ENCODE results near the gene FLRT2.

FLRT2 gene

GRCh38 chr14:85564841-85565527, 35.0 kb downstream of the FLRT2 start:
- no peak for DNase-seq (ENCODE audit: low spot score)

- DNase-seq (ENCODE audit: low spot score) = no peak
Measured at GRCh38 chr14:85565862-85566296, 35.9 kb downstream of the FLRT2 start.

GRCh38 chr14:85566603-85567002, 36.7 kb downstream of the FLRT2 start:
- no peak for DNase-seq (ENCODE audit: low spot score)

GRCh38 chr14:85572011-85572410, 42.1 kb downstream of the FLRT2 start:
- DNase-seq (ENCODE audit: low spot score) = no peak

GRCh38 chr14:85572845-85573244, 42.9 kb downstream of the FLRT2 start:
- DNase-seq (ENCODE audit: low spot score) = no peak

- DNase-seq (ENCODE audit: low spot score) = no peak
Measured at GRCh38 chr14:85573406-85573805, 43.5 kb downstream of the FLRT2 start.

- DNase-seq (ENCODE audit: low spot score) = no peak
Measured at GRCh38 chr14:85574853-85575616, 45.1 kb downstream of the FLRT2 start.

GRCh38 chr14:85575617-85575898, 45.6 kb downstream of the FLRT2 start:
- DNase-seq (ENCODE audit: low spot score) = no peak

- DNase-seq (ENCODE audit: low spot score) = no peak
Measured at GRCh38 chr14:85576218-85576617, 46.3 kb downstream of the FLRT2 start.

- DNase-seq (ENCODE audit: low spot score) = no peak
Measured at GRCh38 chr14:85576848-85577542, 47.1 kb downstream of the FLRT2 start.

- DNase-seq (ENCODE audit: low spot score) = no peak
Measured at GRCh38 chr14:85577543-85578114, 47.7 kb downstream of the FLRT2 start.

GRCh38 chr14:85578357-85578756, 48.4 kb downstream of the FLRT2 start:
- no peak for DNase-seq (ENCODE audit: low spot score)

GRCh38 chr14:85578930-85579329, 49.0 kb downstream of the FLRT2 start:
- no peak for DNase-seq (ENCODE audit: low spot score)

- DNase-seq (ENCODE audit: low spot score) = no peak
Measured at GRCh38 chr14:85579942-85580341, 50.0 kb downstream of the FLRT2 start.

GRCh38 chr14:85580536-85581140, 50.7 kb downstream of the FLRT2 start:
- DNase-seq (ENCODE audit: low spot score) = no peak

GRCh38 chr14:85581691-85582090, 51.7 kb downstream of the FLRT2 start:
- DNase-seq (ENCODE audit: low spot score) = no peak

GRCh38 chr14:85583380-85583779, 53.4 kb downstream of the FLRT2 start:
- DNase-seq (ENCODE audit: low spot score) = no peak

- DNase-seq (ENCODE audit: low spot score) = no peak
Measured at GRCh38 chr14:85584481-85584880, 54.5 kb downstream of the FLRT2 start.

GRCh38 chr14:85587151-85587711, 57.3 kb downstream of the FLRT2 start:
- no peak for DNase-seq (ENCODE audit: low spot score)

- no peak for DNase-seq (ENCODE audit: low spot score)
Measured at GRCh38 chr14:85590784-85591183, 60.8 kb downstream of the FLRT2 start.

GRCh38 chr14:85594217-85594616, 64.3 kb downstream of the FLRT2 start:
- no peak for DNase-seq (ENCODE audit: low spot score)

- DNase-seq (ENCODE audit: low spot score) = no peak
Measured at GRCh38 chr14:85595981-85596380, 66.0 kb downstream of the FLRT2 start.
